GM23248 (cell line): ENCODE measurements around the gene TTC24. TPM values are rescaled to one million over a fixed set of nuclear protein-coding genes. Genes with fewer than 3 reads are reported as not detected.

Experiments used
- DNase-seq: peaks from one replicate; pipeline ENCODE4 v3.0.0-alpha.2; 2015
- H2AFZ ChIP-seq: fragments of 200-600 bp; sonication (generic); 2 replicates; pipeline ENCODE4 v1.6.1; 2016; ENCODE audit warnings: antibody characterized with exemption
- H3F3A ChIP-seq: fragments of 200-600 bp; sonication (generic); 2 replicates; pipeline ENCODE4 v1.6.1; 2016; ENCODE audit warnings: mild to moderate bottlenecking, antibody characterized with exemption, mixed run types; ENCODE audit not compliant: insufficient read depth
- H3K27ac ChIP-seq: fragments of 200-600 bp; sonication (generic); 2 replicates; pipeline ENCODE4 v1.5.1; 2016; ENCODE audit warnings: mild to moderate bottlenecking
- H3K27me3 ChIP-seq: fragments of 200-600 bp; sonication (generic); replicated peaks from 2 replicates; pipeline ENCODE4 v1.6.1; 2016; ENCODE audit warnings: mild to moderate bottlenecking; ENCODE audit not compliant: insufficient read depth
- H3K36me3 ChIP-seq: fragments of 200-600 bp; sonication (generic); 2 replicates; pipeline ENCODE4 v1.6.1; 2016; ENCODE audit warnings: low read depth, mild to moderate bottlenecking
- H3K4me1 ChIP-seq: fragments of 200-600 bp; sonication (generic); 2 replicates; pipeline ENCODE4 v1.6.1; 2016; ENCODE audit warnings: mild to moderate bottlenecking; ENCODE audit not compliant: insufficient read depth
- H3K4me2 ChIP-seq: fragments of 200-600 bp; sonication (generic); one replicate; pipeline ENCODE4 v1.6.1; 2016; ENCODE audit warnings: mild to moderate bottlenecking; ENCODE audit not compliant: unreplicated experiment
- H3K4me3 ChIP-seq: fragments of 200-600 bp; sonication (generic); 2 replicates; pipeline ENCODE4 v1.5.1; 2016; ENCODE audit warnings: mild to moderate bottlenecking
- H3K79me2 ChIP-seq: fragments of 200-600 bp; sonication (generic); 2 replicates; pipeline ENCODE4 v1.6.1; 2016; ENCODE audit warnings: mild to moderate bottlenecking; ENCODE audit not compliant: insufficient read depth
- H3K9ac ChIP-seq: fragments of 200-600 bp; sonication (generic); 2 replicates; pipeline ENCODE4 v1.6.1; 2016; ENCODE audit warnings: mild to moderate bottlenecking
- H3K9me2 ChIP-seq: fragments of 200-600 bp; sonication (generic); 2 replicates; pipeline ENCODE4 v1.6.1; 2016; ENCODE audit warnings: mixed run types, mild to moderate bottlenecking, moderate library complexity; ENCODE audit not compliant: insufficient read depth
- H3K9me3 ChIP-seq: fragments of 200-600 bp; sonication (generic); one replicate; pipeline ENCODE4 v1.6.1; 2017; ENCODE audit warnings: low read depth
- H4K20me1 ChIP-seq: fragments of 200-600 bp; sonication (generic); 2 replicates; pipeline ENCODE4 v1.6.0; 2016; ENCODE audit not compliant: insufficient read depth
- EZH2 ChIP-seq: fragments of 200-600 bp; sonication (generic); IDR thresholded peaks from 2 replicates; pipeline ENCODE4 v1.6.1; 2018; ENCODE audit warnings: antibody characterized with exemption, mild to moderate bottlenecking; ENCODE audit not compliant: insufficient read depth, poor library complexity, severe bottlenecking
- EZH2phosphoT487 ChIP-seq: fragments of 200-600 bp; sonication (generic); IDR thresholded peaks from 2 replicates; pipeline ENCODE4 v1.6.1; 2018; ENCODE audit warnings: antibody characterized with exemption, moderate library complexity, mild to moderate bottlenecking, low read depth; ENCODE audit not compliant: insufficient read depth
- WGBS, 2 experiments: methylation state at CpG; one replicate each; pipeline ENCODE4 v1.1.6; 2015 to 2017; ENCODE audit warnings: low lambda C conversion rate in 2 of 2, low coverage in 1 of 2; ENCODE audit errors: missing lambda C conversion rate in 2 of 2; 5-methylcytosine and 5-hydroxymethylcytosine counted together
- in situ Hi-C: fragments of 300-500 bp; cut with MboI; formaldehyde crosslinking; loops from 2 replicates; pipeline ENCODE4 v1.15.0; 2020
- polyA plus RNA-seq: library from polyadenylated mRNA; unstranded; fragments of >200 nt; fragmentation: Nextera tagmentation; extraction: Ambion mirVana; gene quantifications from 2 replicates; pipeline ENCODE4 v1.2.1, GENCODE V29; 2016
- total RNA-seq: library from RNA; depleted of rRNA; stranded (reverse); fragments of >200 nt; shearing (Covaris generic); gene quantifications from 2 replicates; pipeline ENCODE4 v1.2.3, GENCODE V29; 2014

The TTC24 gene
- total and polyA plus RNA-seq, 2 experiments from 2014 or later, result not detected

GRCh38 chr1:156578055-156578454 lies 1.5 kb upstream of the TTC24 start:
- H3K79me2 ChIP-seq, result no peaks in the 10 kb centered on the region
- no peak overlapping the region for H3K4me2 ChIP-seq
- 42 to 60% methylated on average over 3 to 7 of the region's 7 CpGs for WGBS, 2 experiments
- no peaks in the 10 kb centered on the region for H3F3A ChIP-seq
- H3K4me1 ChIP-seq, result no peaks in the 10 kb centered on the region
- H3K27me3 ChIP-seq, result no peaks in the 10 kb centered on the region
- H2AFZ ChIP-seq, result no peak overlapping the region
- no peak overlapping the region for H3K9ac ChIP-seq
- TF ChIP-seq EZH2 (no peak), EZH2phosphoT487 (no peak)
- H3K9me2 ChIP-seq, result no peaks in the 10 kb centered on the region
- DNase-seq, result no peak
- in situ Hi-C loops, result no loop called here
- no peaks in the 10 kb centered on the region for H4K20me1 ChIP-seq
- H3K27ac ChIP-seq, result no peak overlapping the region
- no peaks in the 10 kb centered on the region for H3K9me3 ChIP-seq
- H3K36me3 ChIP-seq, result no peaks in the 10 kb centered on the region
- H3K4me3 ChIP-seq, result no peak overlapping the region

GRCh38 chr1:156581661-156582387 lies 2.3 kb downstream of the TTC24 start:
- no peaks in the 10 kb centered on the region for H3K36me3 ChIP-seq
- no peaks in the 10 kb centered on the region for H3K79me2 ChIP-seq
- no peak overlapping the region for H3K4me2 ChIP-seq
- H3K27me3 ChIP-seq, result no peaks in the 10 kb centered on the region
- WGBS, 2 experiments, result 68 to 73% methylated on average over 21 of the region's 21 CpGs
- no peak overlapping the region for H2AFZ ChIP-seq
- TF ChIP-seq EZH2phosphoT487 (no peak), EZH2 (no peak)
- no peaks in the 10 kb centered on the region for H3K4me1 ChIP-seq
- no peak overlapping the region for H3K27ac ChIP-seq
- H3K4me3 ChIP-seq, result no peak overlapping the region
- H3K9me2 ChIP-seq, result no peaks in the 10 kb centered on the region
- no peak for DNase-seq
- in situ Hi-C loops, result no loop called here
- no peaks in the 10 kb centered on the region for H3F3A ChIP-seq
- no peaks in the 10 kb centered on the region for H4K20me1 ChIP-seq
- no peak overlapping the region for H3K9ac ChIP-seq
- H3K9me3 ChIP-seq, result no peaks in the 10 kb centered on the region

- H3K27ac ChIP-seq, result no peak overlapping the region
- no peak overlapping the region for H3K4me2 ChIP-seq
- no peaks in the 10 kb centered on the region for H3K9me3 ChIP-seq
- WGBS, 2 experiments, result 65% methylated on average over 9 of the region's 9 CpGs
- H3K27me3 ChIP-seq, result no peaks in the 10 kb centered on the region
- in situ Hi-C loops, result no loop called here
- no peak overlapping the region for H3K9ac ChIP-seq
- H3K79me2 ChIP-seq, result no peaks in the 10 kb centered on the region
- H3K4me3 ChIP-seq, result no peak overlapping the region
- no peaks in the 10 kb centered on the region for H3K36me3 ChIP-seq
- DNase-seq, result no peak
- no peaks in the 10 kb centered on the region for H3K9me2 ChIP-seq
- H4K20me1 ChIP-seq, result no peaks in the 10 kb centered on the region
- H3K4me1 ChIP-seq, result no peaks in the 10 kb centered on the region
- no peaks in the 10 kb centered on the region for H3F3A ChIP-seq
- H2AFZ ChIP-seq, result no peak overlapping the region
- TF ChIP-seq EZH2, result no peak
- no peak for TF ChIP-seq EZH2phosphoT487
Measured at GRCh38 chr1:156582388-156583017, 3.0 kb downstream of the TTC24 start.

- H3K4me2 ChIP-seq, result no peak overlapping the region
- H3K9me2 ChIP-seq, result no peaks in the 10 kb centered on the region
- no peaks in the 10 kb centered on the region for H3K4me1 ChIP-seq
- no peaks in the 10 kb centered on the region for H3K79me2 ChIP-seq
- H2AFZ ChIP-seq, result no peak overlapping the region; the same call in 1 of the 2 replicates
- no peak overlapping the region for H3K4me3 ChIP-seq
- TF ChIP-seq EZH2phosphoT487, result no peak
- TF ChIP-seq EZH2, result no peak
- no peaks in the 10 kb centered on the region for H3F3A ChIP-seq
- H3K36me3 ChIP-seq, result no peaks in the 10 kb centered on the region
- peak; percentile 77 for DNase-seq
- H3K27me3 ChIP-seq, result no peaks in the 10 kb centered on the region
- in situ Hi-C loops, result no loop called here
- H3K27ac ChIP-seq, result no peak overlapping the region
- WGBS, 2 experiments, result 47 to 48% methylated on average over 20 of the region's 20 CpGs
- no peaks in the 10 kb centered on the region for H4K20me1 ChIP-seq
- no peaks in the 10 kb centered on the region for H3K9me3 ChIP-seq
- H3K9ac ChIP-seq, result no peak overlapping the region
Measured at GRCh38 chr1:156583821-156584622, 4.5 kb downstream of the TTC24 start.
